Ectodermal cell (in vitro differentiated cells): ENCODE results near the gene ARFRP1.

Experiments
- H3K27ac ChIP-seq: 2 replicates; pipeline ENCODE4 v1.7.0; 2013; ENCODE audit warnings: mild to moderate bottlenecking, low read depth, low read length; ENCODE audit not compliant: insufficient read depth, poor library complexity, severe bottlenecking
- H3K27me3 ChIP-seq: 2 replicates; pipeline ENCODE4 v1.7.0; 2013; ENCODE audit warnings: mild to moderate bottlenecking, low read length; ENCODE audit not compliant: insufficient read depth, control insufficient read depth, poor library complexity, severe bottlenecking
- H3K36me3 ChIP-seq: one replicate; pipeline ENCODE4 v1.7.0; 2013; ENCODE audit warnings: low read length; ENCODE audit not compliant: control insufficient read depth, insufficient read depth
- H3K4me1 ChIP-seq: one replicate; pipeline ENCODE4 v1.7.0; 2013; ENCODE audit warnings: low read length; ENCODE audit not compliant: control insufficient read depth, insufficient read depth
- H3K4me3 ChIP-seq: 2 replicates; pipeline ENCODE4 v1.7.0; 2013; ENCODE audit warnings: low read depth, low read length, control low read depth; ENCODE audit not compliant: insufficient read depth
- H3K9me3 ChIP-seq: 2 replicates; pipeline ENCODE4 v1.7.0; 2013; ENCODE audit warnings: mild to moderate bottlenecking, low read length, moderate library complexity; ENCODE audit not compliant: control insufficient read depth
- WGBS, 2 experiments: methylation state at CpG; one replicate each; pipeline ENCODE4 v1.1.7; 2013; ENCODE audit warnings: missing lambda C conversion rate in 2 of 2; 5-methylcytosine and 5-hydroxymethylcytosine counted together

Gene ARFRP1

GRCh38 chr20:63737945-63738686 is 30.3 kb upstream of the ARFRP1 start:
- peaks cover 26% of the 10 kb centered on the region for H3K4me1 ChIP-seq
- peak overlapping the region; percentile 38 for H3K4me3 ChIP-seq
- peaks cover 17% of the 10 kb centered on the region for H3K27me3 ChIP-seq
- 36 to 41% methylated on average over 43 of the region's 43 CpGs for WGBS, 2 experiments
- H3K9me3 ChIP-seq: no peaks in the 10 kb centered on the region
- H3K36me3 ChIP-seq: peaks cover 14% of the 10 kb centered on the region
- H3K27ac ChIP-seq: no peak overlapping the region

GRCh38 chr20:63737695-63737944 is 29.8 kb upstream of the ARFRP1 start:
- H3K4me3 ChIP-seq: no peak overlapping the region
- peaks cover 26% of the 10 kb centered on the region for H3K4me1 ChIP-seq
- 28 to 35% methylated on average over 25 to 26 of the region's 26 CpGs for WGBS, 2 experiments
- H3K9me3 ChIP-seq: no peaks in the 10 kb centered on the region
- peaks cover 17% of the 10 kb centered on the region for H3K27me3 ChIP-seq
- H3K27ac ChIP-seq: no peak overlapping the region
- peaks cover 16% of the 10 kb centered on the region for H3K36me3 ChIP-seq

GRCh38 chr20:63736893-63737694 is 29.3 kb upstream of the ARFRP1 start:
- Histone ChIP-seq H3K36me3 (peaks cover 11% of the 10 kb centered on the region), H3K4me1 (peaks cover 26% of the 10 kb centered on the region), H3K9me3 (no peaks in the 10 kb centered on the region), H3K27ac (no peak overlapping the region), H3K4me3 (no peak overlapping the region), H3K27me3 (peaks cover 17% of the 10 kb centered on the region)
- 58% methylated on average over 30 of the region's 30 CpGs for WGBS, 2 experiments

GRCh38 chr20:63735859-63736718 is 28.3 kb upstream of the ARFRP1 start, which contains the start of gene LIME1:
Gene LIME1 (plus strand): TSS chr20:63736664. CDS start chr20:63737550, 886 bp downstream.
- H3K27ac ChIP-seq: no peak within 1 kb of the TSS
- H3K27me3 ChIP-seq: peaks cover 17% of the 10 kb centered on the region
- peaks cover 19% of the 10 kb centered on the region for H3K4me1 ChIP-seq
- 93 to 95% methylated on average over 31 of the region's 31 CpGs for WGBS, 2 experiments
- H3K4me3 ChIP-seq: no peak within 1 kb of the TSS
- peaks cover 8% of the 10 kb centered on the region for H3K36me3 ChIP-seq
- H3K9me3 ChIP-seq: no peaks in the 10 kb centered on the region

- Histone ChIP-seq H3K27ac (no peak overlapping the region), H3K36me3 (peaks cover 10% of the 10 kb centered on the region), H3K4me3 (no peak overlapping the region), H3K27me3 (peaks cover 17% of the 10 kb centered on the region), H3K9me3 (no peaks in the 10 kb centered on the region), H3K4me1 (peaks cover 16% of the 10 kb centered on the region)
- WGBS, 2 experiments: 96% methylated on average over 48 of the region's 48 CpGs
Measured at GRCh38 chr20:63734946-63735858, 27.4 kb upstream of the ARFRP1 start.

GRCh38 chr20:63734111-63734945 is 26.6 kb upstream of the ARFRP1 start:
- Histone ChIP-seq H3K4me3 (no peak overlapping the region), H3K36me3 (peaks cover 12% of the 10 kb centered on the region)
- WGBS, 2 experiments: 95% methylated on average over 25 of the region's 25 CpGs

GRCh38 chr20:63733579-63734081 is 25.9 kb upstream of the ARFRP1 start:
- Histone ChIP-seq H3K9me3 (no peaks in the 10 kb centered on the region), H3K27ac (no peak overlapping the region), H3K27me3 (peaks cover 15% of the 10 kb centered on the region), H3K4me1 (peaks cover 13% of the 10 kb centered on the region), H3K36me3 (peaks cover 12% of the 10 kb centered on the region), H3K4me3 (no peak overlapping the region)
- 96 to 97% methylated on average over 18 of the region's 18 CpGs for WGBS, 2 experiments

More at GRCh38 chr20:63734111-63734945, 26.6 kb upstream of the ARFRP1 start:
- Histone ChIP-seq H3K4me1 (peaks cover 16% of the 10 kb centered on the region), H3K27me3 (peaks cover 17% of the 10 kb centered on the region), H3K9me3 (no peaks in the 10 kb centered on the region), H3K27ac (no peak overlapping the region)

- Histone ChIP-seq H3K36me3 (peaks cover 12% of the 10 kb centered on the region), H3K27me3 (peaks cover 11% of the 10 kb centered on the region), H3K4me1 (peaks cover 8% of the 10 kb centered on the region), H3K9me3 (no peaks in the 10 kb centered on the region), H3K27ac (no peak overlapping the region), H3K4me3 (no peak overlapping the region)
- WGBS, 2 experiments: 95 to 96% methylated on average over 13 of the region's 13 CpGs
Measured at GRCh38 chr20:63733117-63733516, 25.3 kb upstream of the ARFRP1 start.
